Caco-2 (cell line): Measurements from ENCODE around the gene SEMA3C. TPM values are rescaled to one million over a fixed set of nuclear protein-coding genes. Genes with fewer than 3 reads are reported as not detected.

ENCODE experiments used
- BruUV-seq: library from RNA; stranded (reverse); fragments of 400-500 nt; replicated peaks from 2 replicates; lab custom pipeline; 2021; lab: Mats Ljungman, UMichigan
- CTCF ChIA-PET: fragments of 300-600 bp; sonication (Branson Sonifier 250); formaldehyde crosslinking; loops from one replicate; lab custom pipeline; 2022; ENCODE audit warnings: antibody characterized with exemption; lab: Charles Lee
- POLR2A ChIA-PET: fragments of 300-600 bp; sonication (Branson Sonifier 250); formaldehyde crosslinking; loops from one replicate; lab custom pipeline; 2022; ENCODE audit warnings: antibody characterized with exemption; lab: Charles Lee
- DNase-seq, 2 experiments: peaks; one replicate each; pipeline versions ENCODE4 v3.0.0 to v3.0.0-alpha.2; 2020 to 2022
- H3K27me3 ChIP-seq: replicated peaks from 2 replicates; pipeline ENCODE4 v1.6.0; 2011; ENCODE audit warnings: low read length; ENCODE audit not compliant: control insufficient read depth, insufficient read depth
- H3K36me3 ChIP-seq: 2 replicates; pipeline ENCODE4 v1.5.1; 2011; ENCODE audit warnings: low read length; ENCODE audit not compliant: control insufficient read depth, insufficient read depth
- H3K4me1 ChIP-seq: fragments of 250-450 bp; sonication (Bioruptor Pico); 2 replicates; pipeline ENCODE4 v1.5.1; 2020; ENCODE audit warnings: mild to moderate bottlenecking
- H3K4me3 ChIP-seq: 2 replicates; pipeline ENCODE4 v1.5.1; 2011; ENCODE audit warnings: low read depth, mild to moderate bottlenecking, control low read depth, low read length
- H3K9me3 ChIP-seq: fragments of 250-450 bp; sonication (Bioruptor Pico); 2 replicates; pipeline ENCODE4 v1.5.1; 2020; ENCODE audit warnings: mild to moderate bottlenecking, moderate library complexity
- H3K27ac Mint-ChIP-seq: one replicate; pipeline ENCODE4 v1.8.0; 2022; ENCODE audit warnings: mixed read lengths; ENCODE audit not compliant: unreplicated experiment
- H3K27me3 Mint-ChIP-seq: one replicate; pipeline ENCODE4 v1.8.0; 2022; ENCODE audit warnings: mixed read lengths; ENCODE audit not compliant: insufficient read depth, unreplicated experiment
- H3K36me3 Mint-ChIP-seq: one replicate; pipeline ENCODE4 v1.8.0; 2022; ENCODE audit warnings: mild to moderate bottlenecking, mixed read lengths; ENCODE audit not compliant: insufficient read depth, unreplicated experiment
- H3K4me1 Mint-ChIP-seq: one replicate; pipeline ENCODE4 v1.8.0; 2022; ENCODE audit warnings: low read depth, mixed read lengths; ENCODE audit not compliant: unreplicated experiment
- H3K4me3 Mint-ChIP-seq: one replicate; pipeline ENCODE4 v1.8.0; 2022; ENCODE audit warnings: mild to moderate bottlenecking, moderate library complexity, mixed read lengths; ENCODE audit not compliant: unreplicated experiment
- H3K9me3 Mint-ChIP-seq: one replicate; pipeline ENCODE4 v1.8.0; 2022; ENCODE audit warnings: mixed read lengths; ENCODE audit not compliant: unreplicated experiment
- intact Hi-C: fragments of 100-400 bp; cut with micrococcal nuclease; formaldehyde crosslinking; loops from one replicate; pipeline ENCODE4 v1.10.0; 2022; ENCODE audit not compliant: unreplicated experiment
- total RNA-seq: library from RNA; stranded (reverse); gene quantifications from 2 replicates; pipeline ENCODE4 v1.2.3, GENCODE V29; 2022
- TF ChIP-seq, protein P1 (sequence below), 2 experiments: fragments of 200-600 bp in 1 of 2; IDR thresholded peaks; 1 replicate in 1 of 2; 2 replicates in 1 of 2; pipeline versions ENCODE4 v1.5.1 to v1.8.0; 2011 to 2022; ENCODE audit warnings: antibody characterized with exemption in 1 of 2, control low read depth in 1 of 2, inconsistent platforms in 1 of 2, low read depth in 1 of 2, low read length in 1 of 2, mild to moderate bottlenecking in 1 of 2, moderate library complexity in 1 of 2; ENCODE audit not compliant: insufficient read depth in 1 of 2, severe bottlenecking in 1 of 2, unreplicated experiment in 1 of 2

The SEMA3C gene
- total RNA-seq, 1 experiment from 2014 or later: 25.8 TPM

DNA sequence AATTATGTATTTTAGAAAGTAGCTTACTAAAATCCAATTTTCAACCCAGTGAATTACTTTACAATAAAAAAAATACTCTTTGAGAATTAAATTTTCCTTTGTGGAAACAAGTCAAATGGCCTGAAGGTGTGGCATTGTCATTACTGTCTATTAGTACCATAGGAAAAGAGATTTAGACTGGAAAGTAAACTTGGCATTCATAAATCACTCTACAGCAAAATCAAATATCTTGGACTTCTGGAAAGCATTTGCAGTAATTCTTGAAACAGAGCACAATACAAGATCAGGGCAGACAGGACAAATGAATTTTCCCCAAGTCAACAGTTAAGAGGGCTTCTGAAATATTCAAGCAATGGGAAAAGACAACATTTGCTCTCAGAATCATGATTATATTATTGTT is 28.0 kb upstream of the SEMA3C start:
- no peaks in the 10 kb centered on the region for H3K27me3 Mint-ChIP-seq
- Histone ChIP-seq H3K27me3 (no peaks in the 10 kb centered on the region), H3K4me1 (peaks cover 15% of the 10 kb centered on the region), H3K36me3 (no peaks in the 10 kb centered on the region), H3K4me3 (no peak overlapping the region), H3K9me3 (no peaks in the 10 kb centered on the region)
- CTCF ChIA-PET: no interaction called here
- H3K9me3 Mint-ChIP-seq: peaks cover 17% of the 10 kb centered on the region
- TF ChIP-seq, protein P1, sequence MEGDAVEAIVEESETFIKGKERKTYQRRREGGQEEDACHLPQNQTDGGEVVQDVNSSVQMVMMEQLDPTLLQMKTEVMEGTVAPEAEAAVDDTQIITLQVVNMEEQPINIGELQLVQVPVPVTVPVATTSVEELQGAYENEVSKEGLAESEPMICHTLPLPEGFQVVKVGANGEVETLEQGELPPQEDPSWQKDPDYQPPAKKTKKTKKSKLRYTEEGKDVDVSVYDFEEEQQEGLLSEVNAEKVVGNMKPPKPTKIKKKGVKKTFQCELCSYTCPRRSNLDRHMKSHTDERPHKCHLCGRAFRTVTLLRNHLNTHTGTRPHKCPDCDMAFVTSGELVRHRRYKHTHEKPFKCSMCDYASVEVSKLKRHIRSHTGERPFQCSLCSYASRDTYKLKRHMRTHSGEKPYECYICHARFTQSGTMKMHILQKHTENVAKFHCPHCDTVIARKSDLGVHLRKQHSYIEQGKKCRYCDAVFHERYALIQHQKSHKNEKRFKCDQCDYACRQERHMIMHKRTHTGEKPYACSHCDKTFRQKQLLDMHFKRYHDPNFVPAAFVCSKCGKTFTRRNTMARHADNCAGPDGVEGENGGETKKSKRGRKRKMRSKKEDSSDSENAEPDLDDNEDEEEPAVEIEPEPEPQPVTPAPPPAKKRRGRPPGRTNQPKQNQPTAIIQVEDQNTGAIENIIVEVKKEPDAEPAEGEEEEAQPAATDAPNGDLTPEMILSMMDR (IDR thresholded peaks at IDR 0.05; ENCODE audit: insufficient read depth in 1 of 2, low read depth in 1 of 2, low read length in 1 of 2, severe bottlenecking in 1 of 2, unreplicated experiment in 1 of 2): no peak
- peaks cover 16% of the 10 kb centered on the region for H3K4me1 Mint-ChIP-seq
- no peak for DNase-seq
- BruUV-seq: no TSS peak
- no peak overlapping the region for H3K27ac Mint-ChIP-seq
- intact Hi-C loops: no loop called here
- no peaks in the 10 kb centered on the region for H3K36me3 Mint-ChIP-seq
- no peak overlapping the region for H3K4me3 Mint-ChIP-seq
- POLR2A ChIA-PET: no interaction called here

DNA sequence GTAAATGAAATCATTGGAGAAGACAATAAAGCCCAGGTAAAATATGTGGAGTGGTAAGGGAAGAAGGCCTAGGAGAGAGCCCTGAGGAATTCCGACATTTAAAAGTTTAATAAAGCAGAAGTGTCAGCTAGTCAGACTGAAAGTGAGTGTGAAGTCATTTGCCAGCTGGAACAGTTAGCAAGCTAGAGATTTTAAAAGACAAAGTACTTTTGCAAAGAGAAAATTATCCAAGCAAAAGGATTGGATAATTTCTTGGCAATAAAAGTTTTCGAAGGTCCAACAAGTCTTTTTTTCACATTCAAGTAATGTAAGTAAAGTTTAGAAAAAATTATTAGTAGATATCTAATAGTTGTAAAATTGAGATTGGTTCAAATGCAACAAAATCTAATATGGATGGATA is 27.1 kb upstream of the SEMA3C start:
- H3K9me3 Mint-ChIP-seq: peaks cover 17% of the 10 kb centered on the region
- H3K4me1 ChIP-seq: peaks cover 24% of the 10 kb centered on the region
- peaks cover 24% of the 10 kb centered on the region for H3K4me1 Mint-ChIP-seq
- H3K36me3 Mint-ChIP-seq: no peaks in the 10 kb centered on the region
- no peaks in the 10 kb centered on the region for H3K9me3 ChIP-seq
- no peaks in the 10 kb centered on the region for H3K27me3 Mint-ChIP-seq
- H3K27ac Mint-ChIP-seq: no peak overlapping the region
- H3K4me3 ChIP-seq: no peak overlapping the region
- TF ChIP-seq, protein P1 (IDR thresholded peaks at IDR 0.05; ENCODE audit: insufficient read depth in 1 of 2, low read depth in 1 of 2, low read length in 1 of 2, severe bottlenecking in 1 of 2, unreplicated experiment in 1 of 2): no peak
- H3K4me3 Mint-ChIP-seq: no peak overlapping the region
- H3K27me3 ChIP-seq: no peaks in the 10 kb centered on the region
- BruUV-seq: no TSS peak
- H3K36me3 ChIP-seq: no peaks in the 10 kb centered on the region
- DNase-seq: no peak
- POLR2A ChIA-PET: no interaction called here
- intact Hi-C loops: no loop called here
- CTCF ChIA-PET: no interaction called here

DNA sequence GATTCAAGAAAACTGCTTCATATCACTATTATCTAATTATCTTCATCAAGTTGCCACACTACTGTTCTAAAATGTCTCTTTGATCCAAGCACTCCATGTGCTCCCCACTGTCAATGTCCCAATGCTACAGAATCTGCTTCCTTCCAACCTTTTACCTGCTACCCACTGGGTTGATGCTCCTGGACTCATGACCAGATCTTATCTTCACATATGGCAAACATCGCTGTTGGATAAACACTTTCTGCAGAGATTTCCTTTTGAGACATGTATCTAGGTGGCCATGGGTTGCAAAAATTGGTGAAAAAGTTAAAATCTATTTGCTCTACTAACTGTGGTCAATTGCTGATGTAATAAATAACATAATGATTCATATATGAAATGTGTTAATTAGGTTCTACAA is 24.5 kb upstream of the SEMA3C start:
- Mint-ChIP-seq H3K27me3 (no peaks in the 10 kb centered on the region), H3K27ac (no peak overlapping the region), H3K36me3 (no peaks in the 10 kb centered on the region), H3K4me3 (no peak overlapping the region), H3K4me1 (peaks cover 34% of the 10 kb centered on the region), H3K9me3 (peaks cover 14% of the 10 kb centered on the region)
- peaks cover 32% of the 10 kb centered on the region for H3K4me1 ChIP-seq
- POLR2A ChIA-PET: no interaction called here
- H3K36me3 ChIP-seq: no peaks in the 10 kb centered on the region
- no peak overlapping the region for H3K4me3 ChIP-seq
- no peaks in the 10 kb centered on the region for H3K27me3 ChIP-seq
- CTCF ChIA-PET: no interaction called here
- no peak for DNase-seq
- no peaks in the 10 kb centered on the region for H3K9me3 ChIP-seq
- intact Hi-C loops: no loop called here
- no TSS peak for BruUV-seq
- TF ChIP-seq, protein P1 (IDR thresholded peaks at IDR 0.05; ENCODE audit: insufficient read depth in 1 of 2, low read depth in 1 of 2, low read length in 1 of 2, severe bottlenecking in 1 of 2, unreplicated experiment in 1 of 2): no peak
